Upper lobe of left lung (tissue), 4 donors: ENCODE results near the gene WIPI1.

ENCODE experiments used
- EP300 ChIP-seq, 4 donors: sonication (generic); formaldehyde crosslinking; IDR thresholded peaks; one replicate each; pipeline ENCODE4 v1.5.1; 2017; ENCODE audit warnings: antibody characterized with exemption in 4 of 4, control low read depth in 2 of 4
- POLR2A ChIP-seq, 4 donors: fragments of 450-650 bp; IDR thresholded peaks; one replicate each; pipeline ENCODE4 v1.5.1; 2016 to 2017; ENCODE audit warnings: antibody characterized with exemption in 4 of 4, mild to moderate bottlenecking in 2 of 4
- POLR2AphosphoS5 ChIP-seq, 2 donors: sonication (generic); formaldehyde crosslinking; IDR thresholded peaks; one replicate each; pipeline ENCODE4 v1.5.1; 2017; ENCODE audit warnings: antibody characterized with exemption in 2 of 2
- TF ChIP-seq, protein P1 (sequence below), 6 experiments: fragments of 450-650 bp in 4 of 6; fragments of 200-600 bp in 2 of 6; sonication (generic) in 2 of 6; IDR thresholded peaks; one replicate each; pipeline ENCODE4 v1.5.1; 2016 to 2019; ENCODE audit warnings: antibody characterized with exemption in 6 of 6

DNA sequence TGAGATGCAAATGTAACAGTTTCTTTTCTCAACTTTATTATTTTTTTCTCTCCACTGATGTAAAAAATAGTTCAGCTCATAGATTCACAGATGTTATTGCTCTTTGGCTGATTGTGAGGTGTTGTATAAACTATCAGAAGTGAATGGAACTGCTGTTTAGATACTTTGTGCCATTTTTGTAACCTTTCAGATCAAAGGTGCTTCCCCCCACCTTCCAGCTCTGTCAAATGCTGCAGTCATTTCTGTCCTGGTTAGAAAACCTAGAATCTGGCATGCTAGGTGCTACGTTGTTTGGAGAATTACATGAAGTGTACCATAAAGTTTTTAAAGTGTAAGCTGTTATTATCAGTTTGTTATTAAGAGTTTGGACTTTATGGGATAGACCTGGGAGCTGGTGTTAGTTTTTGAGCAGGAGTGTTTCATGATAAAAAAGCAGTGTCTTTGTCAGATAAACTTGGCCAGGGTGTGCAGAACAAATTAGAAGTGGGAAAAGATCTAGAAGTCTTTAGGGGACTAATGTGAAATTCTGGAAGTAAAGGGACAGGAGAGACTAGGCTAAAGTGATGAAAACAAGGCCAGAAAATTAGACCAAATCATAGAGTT lies 1.8 kb upstream of the WIPI1 start:
- TF ChIP-seq, protein P1, sequence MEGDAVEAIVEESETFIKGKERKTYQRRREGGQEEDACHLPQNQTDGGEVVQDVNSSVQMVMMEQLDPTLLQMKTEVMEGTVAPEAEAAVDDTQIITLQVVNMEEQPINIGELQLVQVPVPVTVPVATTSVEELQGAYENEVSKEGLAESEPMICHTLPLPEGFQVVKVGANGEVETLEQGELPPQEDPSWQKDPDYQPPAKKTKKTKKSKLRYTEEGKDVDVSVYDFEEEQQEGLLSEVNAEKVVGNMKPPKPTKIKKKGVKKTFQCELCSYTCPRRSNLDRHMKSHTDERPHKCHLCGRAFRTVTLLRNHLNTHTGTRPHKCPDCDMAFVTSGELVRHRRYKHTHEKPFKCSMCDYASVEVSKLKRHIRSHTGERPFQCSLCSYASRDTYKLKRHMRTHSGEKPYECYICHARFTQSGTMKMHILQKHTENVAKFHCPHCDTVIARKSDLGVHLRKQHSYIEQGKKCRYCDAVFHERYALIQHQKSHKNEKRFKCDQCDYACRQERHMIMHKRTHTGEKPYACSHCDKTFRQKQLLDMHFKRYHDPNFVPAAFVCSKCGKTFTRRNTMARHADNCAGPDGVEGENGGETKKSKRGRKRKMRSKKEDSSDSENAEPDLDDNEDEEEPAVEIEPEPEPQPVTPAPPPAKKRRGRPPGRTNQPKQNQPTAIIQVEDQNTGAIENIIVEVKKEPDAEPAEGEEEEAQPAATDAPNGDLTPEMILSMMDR (IDR thresholded peaks at IDR 0.05): no peak
- no peak for TF ChIP-seq POLR2A (IDR thresholded peaks at IDR 0.05)
- no peak for TF ChIP-seq POLR2AphosphoS5 (IDR thresholded peaks at IDR 0.05)
- no peak for TF ChIP-seq EP300 (IDR thresholded peaks at IDR 0.05)
